HepG2 (cell line): ENCODE measurements around the gene ZPR1. TPM values are rescaled to one million over a fixed set of nuclear protein-coding genes. Genes with fewer than 3 reads are reported as not detected.

Experiments
- CBX5 ChIP-seq: sonication (generic); formaldehyde crosslinking; IDR thresholded peaks from 2 replicates; pipeline ENCODE4 v1.4.0; 2020; ENCODE audit warnings: missing genetic modification reagents, borderline replicate concordance
- CREB3 ChIP-seq: sonication (generic); formaldehyde crosslinking; IDR thresholded peaks from 2 replicates; pipeline ENCODE4 v1.5.0; 2020; ENCODE audit warnings: missing genetic modification reagents
- CSRNP2 ChIP-seq: sonication (generic); formaldehyde crosslinking; conservative IDR thresholded peaks from 2 replicates; pipeline ENCODE4 v1.8.0; 2022; ENCODE audit warnings: low read depth, missing genetic modification reagents
- CTCF ChIP-seq: sonication (generic); formaldehyde crosslinking; IDR thresholded peaks from 2 replicates; pipeline ENCODE4 v1.5.0; 2020; ENCODE audit warnings: mild to moderate bottlenecking, missing genetic modification reagents, moderate library complexity
- DNMT3B ChIP-seq: conservative IDR thresholded peaks from 2 replicates; pipeline ENCODE4 v1.6.1; 2016; ENCODE audit warnings: missing biosample characterization, control low read depth
- FOXP4 ChIP-seq: sonication (generic); formaldehyde crosslinking; IDR thresholded peaks from 2 replicates; pipeline ENCODE4 v1.4.0; 2020; ENCODE audit warnings: missing genetic modification reagents
- GABPA ChIP-seq, 2 experiments: IDR thresholded peaks; 2 replicates each; pipeline ENCODE4 v1.6.1; 2011 to 2016; ENCODE audit warnings: low read depth in 2 of 2, low read length in 1 of 2, missing biosample characterization in 1 of 2, missing genetic modification characterization in 1 of 2
- HNRNPLL ChIP-seq: fragments of 200-400 bp; formaldehyde crosslinking; IDR thresholded peaks from 2 replicates; pipeline ENCODE4 v1.6.1; 2017; ENCODE audit warnings: mild to moderate bottlenecking, low read depth, low read length; ENCODE audit not compliant: poor library complexity, severe bottlenecking
- HOXA9 ChIP-seq: sonication (generic); formaldehyde crosslinking; IDR thresholded peaks from 2 replicates; pipeline ENCODE4 v1.8.1; 2022; ENCODE audit warnings: missing genetic modification reagents, mild to moderate bottlenecking, moderate library complexity, borderline replicate concordance
- KAT7 ChIP-seq: IDR thresholded peaks from 2 replicates; pipeline ENCODE4 v1.6.1; 2018; ENCODE audit warnings: borderline replicate concordance, missing compliant biosample characterization
- KDM2A ChIP-seq: sonication (generic); formaldehyde crosslinking; IDR thresholded peaks from 2 replicates; pipeline ENCODE4 v1.4.0; 2020; ENCODE audit warnings: low read depth, missing genetic modification reagents, borderline replicate concordance
- RAD21 ChIP-seq: fragments of 450-650 bp; formaldehyde crosslinking; IDR thresholded peaks from 2 replicates; pipeline ENCODE4 v1.5.0; 2020; ENCODE audit warnings: mild to moderate bottlenecking
- RARG ChIP-seq: sonication (generic); formaldehyde crosslinking; IDR thresholded peaks from 2 replicates; pipeline ENCODE4 v1.4.0; 2020; ENCODE audit warnings: low read depth, mild to moderate bottlenecking, missing genetic modification reagents
- SAP130 ChIP-seq: IDR thresholded peaks from 2 replicates; pipeline ENCODE4 v1.6.1; 2016; ENCODE audit warnings: low read depth
- SRF ChIP-seq: IDR thresholded peaks from 2 replicates; pipeline ENCODE4 v1.6.1; 2011; ENCODE audit warnings: mild to moderate bottlenecking, low read depth, low read length, moderate library complexity
- ZFP90 ChIP-seq: sonication (generic); formaldehyde crosslinking; IDR thresholded peaks from 2 replicates; pipeline ENCODE4 v1.8.0; 2022; ENCODE audit warnings: missing genetic modification reagents, mild to moderate bottlenecking, inconsistent platforms, borderline replicate concordance
- ZNF121 ChIP-seq: sonication (generic); formaldehyde crosslinking; IDR thresholded peaks from 2 replicates; pipeline ENCODE4 v1.5.0; 2020; ENCODE audit warnings: mild to moderate bottlenecking, missing genetic modification reagents
- ZNF138 ChIP-seq: sonication (generic); formaldehyde crosslinking; IDR thresholded peaks from 2 replicates; pipeline ENCODE4 v1.5.0; 2020; ENCODE audit warnings: mild to moderate bottlenecking, low read depth, missing genetic modification reagents
- ZNF337 ChIP-seq: sonication (generic); formaldehyde crosslinking; IDR thresholded peaks from 2 replicates; pipeline ENCODE4 v1.5.1; 2020; ENCODE audit warnings: missing genetic modification reagents, low read depth, mild to moderate bottlenecking, borderline replicate concordance
- ZNF784 ChIP-seq: sonication (generic); formaldehyde crosslinking; IDR thresholded peaks from 2 replicates; pipeline ENCODE4 v1.5.1; 2020; ENCODE audit warnings: missing genetic modification reagents, mild to moderate bottlenecking, borderline replicate concordance
- polyA plus RNA-seq, 8 experiments: library from polyadenylated mRNA; depleted of rRNA in 3 of 8; stranded (reverse) in 7 of 8; unstranded in 1 of 8; fragments of >200 nt; fragmentation: Illumina TruSeq in 4 of 8; extraction: Trizol in 4 of 8; gene quantifications; 2 replicates each; pipeline versions ENCODE4 v1.2.1 to v1.2.3, GENCODE V29; 2011 to 2016; ENCODE audit warnings: low read depth in 4 of 8, missing spikeins in 1 of 8, mixed read lengths in 1 of 8; ENCODE audit not compliant: insufficient read depth in 1 of 8
- total RNA-seq, 5 experiments: library from RNA; depleted of rRNA; stranded (reverse); fragments of >200 nt; fragmentation: Illumina TruSeq; extraction: Trizol; gene quantifications; 2 replicates each; pipeline ENCODE4 v1.2.3, GENCODE V29; 2016; ENCODE audit warnings: low read depth in 1 of 5

Gene ZPR1
- total and polyA plus RNA-seq, 2 of the 13 experiments (the other 11 are each of a cell fraction or from before 2014, with no cell fraction given): 40.0 to 79.3 TPM

GRCh38 chr11:116732271-116733042 lies 55.4 kb downstream of the ZPR1 start (continued):
- TF ChIP-seq FOXP4 (CRISPR knock-in tag) (no peak), RARG (CRISPR knock-in tag) (no peak), ZFP90 (no peak), SAP130 (peak; percentile 20; the same call in 1 of the 2 replicates), CREB3 (no peak), DNMT3B (CRISPR knock-in tag) (no peak), KAT7 (no peak), ZNF337 (CRISPR knock-in tag) (no peak), ZNF138 (CRISPR knock-in tag) (no peak), SRF (0 out of 2 replicates have a peak, but pooled peaks have one; percentile 48), KDM2A (CRISPR knock-in tag) (no peak), RAD21 (CRISPR knock-in tag) (peak; percentile 60), ZNF121 (CRISPR knock-in tag) (no peak), CSRNP2 (CRISPR knock-in tag) (no peak), HOXA9 (CRISPR knock-in tag) (no peak), HNRNPLL (no peak), CTCF (CRISPR knock-in tag) (peak; percentile 88), CBX5 (no peak), ZNF784 (CRISPR knock-in tag) (no peak), GABPA (IDR thresholded peaks at IDR 0.05; ENCODE audit: low read depth, low read length) (no peak), GABPA (CRISPR knock-in tag; IDR thresholded peaks at IDR 0.05; ENCODE audit: low read depth) (no peak)
